SK-N-MC (cell line): ENCODE measurements around the gene OAS3.

ENCODE experiments used
- EZH2 ChIP-seq: fragments of 200-600 bp; sonication (generic); IDR thresholded peaks from one replicate; pipeline ENCODE4 v1.6.1; 2017; ENCODE audit warnings: antibody characterized with exemption
- FOXP2 ChIP-seq: optimal IDR thresholded peaks from 2 replicates; pipeline ENCODE3; 2011; ENCODE audit warnings: mild to moderate bottlenecking, moderate library complexity; ENCODE audit not compliant: insufficient read depth; ENCODE audit errors: extremely low read length, control extremely low read depth
- POLR2AphosphoS5 ChIP-seq: IDR thresholded peaks from 2 replicates; pipeline ENCODE4 v1.6.1; 2012; ENCODE audit warnings: mild to moderate bottlenecking, low read depth, low read length, borderline replicate concordance

- TF ChIP-seq EZH2 (no peak), POLR2AphosphoS5 (no peak), FOXP2 (no peak)
Measured at GRCh38 chr12:113016796-113017195, 78.5 kb downstream of the OAS3 start.
